ENCODE data around the gene TMEM132D.

DNA sequence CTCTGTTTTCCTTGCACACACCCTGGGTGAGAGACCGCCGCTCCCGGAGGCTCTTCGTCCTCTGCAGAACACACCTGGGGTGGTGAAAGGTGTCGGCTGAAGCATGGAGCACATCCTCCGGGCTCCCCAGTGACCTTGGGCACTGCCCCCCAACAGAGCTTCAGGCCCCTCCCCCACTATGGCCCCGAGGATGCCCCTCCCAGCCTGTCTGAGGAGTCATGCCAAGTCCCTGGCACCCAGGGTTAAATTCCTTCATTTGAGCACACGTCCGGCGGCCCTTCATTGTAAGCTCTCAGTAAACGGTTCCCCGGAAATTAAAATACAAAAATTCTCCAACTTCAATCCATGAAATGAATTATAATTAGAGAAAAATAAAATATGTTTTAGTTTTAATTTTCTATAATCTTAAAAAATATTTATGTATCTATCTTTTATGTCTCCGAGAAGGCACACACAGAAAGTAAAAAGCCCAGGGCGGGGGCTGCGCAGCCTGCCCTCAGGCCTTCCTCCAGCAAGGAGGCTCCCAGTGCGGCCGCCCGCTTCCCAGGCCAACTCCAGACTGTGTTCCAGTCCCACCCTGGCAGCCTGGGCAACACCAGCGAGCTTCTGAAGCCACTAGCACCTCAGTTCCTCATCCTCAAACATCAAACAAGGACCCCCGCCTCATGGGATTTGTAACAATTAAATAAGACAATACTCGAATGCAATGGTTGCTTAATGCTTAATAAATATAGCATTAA lies 63.5 kb downstream of the TMEM132D start:
- TF ChIP-seq, protein P1, sequence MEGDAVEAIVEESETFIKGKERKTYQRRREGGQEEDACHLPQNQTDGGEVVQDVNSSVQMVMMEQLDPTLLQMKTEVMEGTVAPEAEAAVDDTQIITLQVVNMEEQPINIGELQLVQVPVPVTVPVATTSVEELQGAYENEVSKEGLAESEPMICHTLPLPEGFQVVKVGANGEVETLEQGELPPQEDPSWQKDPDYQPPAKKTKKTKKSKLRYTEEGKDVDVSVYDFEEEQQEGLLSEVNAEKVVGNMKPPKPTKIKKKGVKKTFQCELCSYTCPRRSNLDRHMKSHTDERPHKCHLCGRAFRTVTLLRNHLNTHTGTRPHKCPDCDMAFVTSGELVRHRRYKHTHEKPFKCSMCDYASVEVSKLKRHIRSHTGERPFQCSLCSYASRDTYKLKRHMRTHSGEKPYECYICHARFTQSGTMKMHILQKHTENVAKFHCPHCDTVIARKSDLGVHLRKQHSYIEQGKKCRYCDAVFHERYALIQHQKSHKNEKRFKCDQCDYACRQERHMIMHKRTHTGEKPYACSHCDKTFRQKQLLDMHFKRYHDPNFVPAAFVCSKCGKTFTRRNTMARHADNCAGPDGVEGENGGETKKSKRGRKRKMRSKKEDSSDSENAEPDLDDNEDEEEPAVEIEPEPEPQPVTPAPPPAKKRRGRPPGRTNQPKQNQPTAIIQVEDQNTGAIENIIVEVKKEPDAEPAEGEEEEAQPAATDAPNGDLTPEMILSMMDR (conservative IDR thresholded peaks at IDR 0.05; ENCODE audit: low read depth, low read length): no peak
- no peak for TF ChIP-seq EZH2 (IDR thresholded peaks at IDR 0.05; ENCODE audit: borderline replicate concordance, low read depth, low read length, poor library complexity, severe bottlenecking)
